SK-N-SH (cell line): Measurements from ENCODE around the gene RRBP1. TPM values are rescaled to one million over a fixed set of nuclear protein-coding genes. Genes with fewer than 3 reads are reported as not detected.

ENCODE experiments used
- CTCF ChIA-PET: fragments of 300-600, 350-600 bp; formaldehyde crosslinking; extraction: SDS; loops from one replicate; lab custom pipeline; 2021; lab: Yijun Ruan, JAX
- POLR2A ChIA-PET: fragments of 350-600 bp; sonication (Branson Sonifier 250); formaldehyde crosslinking; extraction: SDS; loops from one replicate; lab custom pipeline; 2020; ENCODE audit warnings: antibody characterized with exemption, inconsistent platforms; lab: Yijun Ruan, JAX
- DNase-seq: peaks from one replicate; pipeline ENCODE4 v3.0.0; 2012
- H2AFZ ChIP-seq: fragments of 200-600 bp; sonication (generic); 2 replicates; pipeline ENCODE4 v1.8.1; 2016; ENCODE audit warnings: antibody characterized with exemption, mild to moderate bottlenecking, low read depth
- H3F3A ChIP-seq: fragments of 200-600 bp; sonication (generic); replicated peaks from 2 replicates; pipeline ENCODE3; 2016; ENCODE audit warnings: antibody characterized with exemption, mild to moderate bottlenecking; ENCODE audit not compliant: insufficient read depth
- H3K27ac ChIP-seq, 2 experiments: fragments of 200-500 bp in 1 of 2; fragments of 200-600 bp in 1 of 2; sonication (Bioruptor generic) in 1 of 2; sonication (generic), shearing (Covaris generic) in 1 of 2; 2 replicates each; pipeline versions ENCODE4 v1.5.1 to v1.6.1; 2014 to 2016; ENCODE audit warnings: low read depth in 2 of 2, inconsistent platforms in 1 of 2, low read length in 1 of 2, mild to moderate bottlenecking in 1 of 2, mixed read lengths in 1 of 2
- H3K27me3 ChIP-seq: fragments of 200-600 bp; sonication (generic), shearing (Covaris generic); 2 replicates; pipeline ENCODE4 v1.6.1; 2016; ENCODE audit warnings: mixed run types; ENCODE audit not compliant: insufficient read depth
- H3K36me3 ChIP-seq, 2 experiments: fragments of 200-500 bp in 1 of 2; fragments of 200-600 bp in 1 of 2; sonication (Bioruptor generic) in 1 of 2; sonication (generic) in 1 of 2; replicated peaks in 1 of 2; 2 replicates each; pipeline versions ENCODE3 to v1.5.1; 2014 to 2016; ENCODE audit warnings: low read length in 1 of 2, mild to moderate bottlenecking in 1 of 2; ENCODE audit not compliant: insufficient read depth in 2 of 2, control insufficient read depth in 1 of 2
- H3K4me1 ChIP-seq, 2 experiments: fragments of 200-500 bp in 1 of 2; fragments of 200-600 bp in 1 of 2; sonication (Bioruptor generic) in 1 of 2; sonication (generic), shearing (Covaris generic) in 1 of 2; 2 replicates each; pipeline versions ENCODE4 v1.5.1 to v1.6.1; 2014 to 2016; ENCODE audit warnings: low read depth in 1 of 2, low read length in 1 of 2, mixed run types in 1 of 2; ENCODE audit not compliant: insufficient read depth in 2 of 2, control insufficient read depth in 1 of 2
- H3K4me2 ChIP-seq: fragments of 200-600 bp; sonication (generic), shearing (Covaris generic); 2 replicates; pipeline ENCODE4 v1.6.1; 2017; ENCODE audit warnings: mixed run types
- H3K4me3 ChIP-seq, 2 experiments: fragments of 200-500 bp in 1 of 2; fragments of 200-600 bp in 1 of 2; sonication (Bioruptor generic) in 1 of 2; sonication (generic), shearing (Covaris generic) in 1 of 2; 2 replicates each; pipeline versions ENCODE4 v1.5.1 to v1.8.1; 2014 to 2016; ENCODE audit warnings: low read depth in 2 of 2, inconsistent platforms in 1 of 2, low read length in 1 of 2, mild to moderate bottlenecking in 1 of 2, mixed read lengths in 1 of 2, moderate library complexity in 1 of 2
- H3K79me2 ChIP-seq: fragments of 200-600 bp; sonication (generic); 2 replicates; pipeline ENCODE4 v1.8.1; 2017; ENCODE audit warnings: mild to moderate bottlenecking; ENCODE audit not compliant: insufficient read depth
- H3K9ac ChIP-seq: fragments of 200-600 bp; sonication (generic); 2 replicates; pipeline ENCODE4 v1.6.1; 2017; ENCODE audit warnings: mixed run types
- H3K9me2 ChIP-seq: fragments of 200-600 bp; sonication (generic); 2 replicates; pipeline ENCODE4 v1.6.1; 2017; ENCODE audit warnings: mixed run types
- H3K9me3 ChIP-seq: fragments of 200-600 bp; sonication (generic); 2 replicates; pipeline ENCODE4 v1.6.1; 2017; ENCODE audit warnings: mixed run types, mild to moderate bottlenecking, moderate library complexity
- H4K20me1 ChIP-seq: fragments of 200-600 bp; sonication (generic); 2 replicates; pipeline ENCODE4 v1.6.1; 2017; ENCODE audit warnings: mild to moderate bottlenecking, mixed run types; ENCODE audit not compliant: insufficient read depth
- EZH2phosphoT487 ChIP-seq: fragments of 200-600 bp; sonication (generic); IDR thresholded peaks from 2 replicates; pipeline ENCODE4 v1.6.1; 2017; ENCODE audit warnings: low read depth, mixed run types, mild to moderate bottlenecking, antibody characterized with exemption, moderate library complexity, borderline replicate concordance
- FOSL2 ChIP-seq: IDR thresholded peaks from 2 replicates; pipeline ENCODE4 v1.4.0; 2012; ENCODE audit warnings: low read depth, mild to moderate bottlenecking, moderate library complexity, borderline replicate concordance
- FOXJ3 ChIP-seq: sonication (generic); formaldehyde crosslinking; IDR thresholded peaks from 2 replicates; pipeline ENCODE4 v1.5.1; 2020; ENCODE audit warnings: mild to moderate bottlenecking, missing genetic modification reagents
- GABPA ChIP-seq: IDR thresholded peaks from 2 replicates; pipeline ENCODE4 v1.4.0; 2012; ENCODE audit warnings: low read depth, mild to moderate bottlenecking
- MAX ChIP-seq: IDR thresholded peaks from 2 replicates; pipeline ENCODE4 v1.4.0; 2012; ENCODE audit warnings: low read depth
- MXI1 ChIP-seq: IDR thresholded peaks from 2 replicates; pipeline ENCODE4 v1.6.1; 2012; ENCODE audit warnings: mild to moderate bottlenecking, low read depth, low read length, improper control_type of control experiment
- NFIC ChIP-seq: IDR thresholded peaks from 2 replicates; pipeline ENCODE4 v1.4.0; 2012; ENCODE audit warnings: borderline replicate concordance
- NRF1 ChIP-seq: IDR thresholded peaks from 2 replicates; pipeline ENCODE4 v1.6.1; 2012; ENCODE audit warnings: low read depth, mild to moderate bottlenecking, low read length
- POLR2AphosphoS5 ChIP-seq: IDR thresholded peaks from 2 replicates; pipeline ENCODE4 v1.6.1; 2012; ENCODE audit warnings: low read depth, low read length
- RCOR1 ChIP-seq: fragments of 150-350 bp; IDR thresholded peaks from 2 replicates; pipeline ENCODE4 v1.6.1; 2017; ENCODE audit warnings: antibody characterized with exemption, low read length
- SIN3A ChIP-seq: IDR thresholded peaks from 2 replicates; pipeline ENCODE4 v1.6.1; 2012; ENCODE audit warnings: low read depth, mild to moderate bottlenecking, low read length, moderate library complexity, borderline replicate concordance
- TAF1 ChIP-seq: IDR thresholded peaks from 2 replicates; pipeline ENCODE4 v1.6.1; 2012; ENCODE audit warnings: low read depth, mild to moderate bottlenecking, low read length, moderate library complexity, borderline replicate concordance
- TCF12 ChIP-seq: IDR thresholded peaks from 2 replicates; pipeline ENCODE4 v1.4.0; 2012
- TEAD4 ChIP-seq: IDR thresholded peaks from 2 replicates; pipeline ENCODE4 v1.4.0; 2012; ENCODE audit warnings: mild to moderate bottlenecking, borderline replicate concordance; ENCODE audit not compliant: insufficient read depth
- YY1 ChIP-seq: IDR thresholded peaks from 2 replicates; pipeline ENCODE4 v1.4.0; 2012; ENCODE audit warnings: low read depth, mild to moderate bottlenecking
- WGBS: methylation state at CpG from one replicate; pipeline ENCODE4 v1.1.6; 2017; ENCODE audit warnings: low lambda C conversion rate; 5-methylcytosine and 5-hydroxymethylcytosine counted together
- polyA plus RNA-seq, 3 experiments: library from polyadenylated mRNA; depleted of rRNA; stranded (reverse); fragments of >200 nt; gene quantifications; 2 replicates each; pipeline ENCODE4 v1.2.3, GENCODE V29; 2012
- TF ChIP-seq, protein P1 (sequence below): fragments of 150-350 bp; IDR thresholded peaks from 2 replicates; pipeline ENCODE4 v1.6.1; 2017; ENCODE audit warnings: antibody characterized with exemption, low read length, low read depth, borderline replicate concordance
- TF ChIP-seq, protein P2 (sequence below): IDR thresholded peaks from 2 replicates; pipeline ENCODE4 v1.4.0; 2012; ENCODE audit warnings: low read depth, borderline replicate concordance
- TF ChIP-seq, protein P3 (sequence below): fragments of 200-600 bp; sonication (generic); IDR thresholded peaks from 2 replicates; pipeline ENCODE4 v1.6.1; 2017; ENCODE audit warnings: antibody characterized with exemption, mild to moderate bottlenecking, moderate library complexity
- TF ChIP-seq, protein P4 (sequence below): IDR thresholded peaks from 2 replicates; pipeline ENCODE4; 2012

Gene RRBP1
- polyA plus RNA-seq, 1 of the 3 experiments (the other 2 are of a cell fraction): 50.2 TPM

DNA sequence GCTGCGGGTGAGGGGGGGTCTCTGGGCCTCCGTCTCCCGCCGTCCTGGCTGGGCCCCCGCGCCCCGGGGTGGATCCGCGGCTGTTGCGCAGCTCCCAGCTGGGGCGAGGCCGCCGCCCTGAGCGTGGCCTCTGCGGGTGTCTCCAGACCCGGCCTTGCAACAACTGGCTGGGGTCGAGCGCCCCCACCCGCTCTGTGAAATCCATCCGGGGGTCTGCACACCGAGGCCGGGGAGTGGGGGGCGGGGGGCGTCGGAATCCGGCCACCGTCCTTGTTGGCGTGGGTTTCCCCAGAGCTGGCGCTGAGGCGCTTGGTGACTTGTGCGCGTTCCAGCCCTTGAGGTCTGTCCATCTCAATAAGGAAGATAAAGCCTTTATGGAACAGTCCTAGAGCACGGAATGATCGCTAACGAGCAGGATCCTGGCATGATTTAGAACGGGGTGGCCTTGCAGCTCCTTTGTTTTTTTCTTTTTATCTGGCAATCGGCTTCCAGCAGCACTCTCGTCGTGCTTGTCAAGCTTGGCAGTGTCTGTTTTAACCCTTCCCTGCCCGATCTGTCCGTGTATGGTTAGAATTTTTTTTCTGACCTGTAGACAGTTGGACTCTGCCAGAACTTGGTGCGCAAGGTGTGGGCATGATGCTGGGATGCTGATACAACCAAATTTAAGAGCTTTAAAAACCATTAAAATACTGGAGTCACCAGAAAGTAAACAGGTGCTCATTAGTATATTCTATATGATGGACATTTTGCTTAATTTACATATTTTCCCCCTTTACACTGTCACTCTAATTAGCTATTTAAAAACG is 111.5 kb downstream of the RRBP1 start (continued):
- TF ChIP-seq, protein P1, sequence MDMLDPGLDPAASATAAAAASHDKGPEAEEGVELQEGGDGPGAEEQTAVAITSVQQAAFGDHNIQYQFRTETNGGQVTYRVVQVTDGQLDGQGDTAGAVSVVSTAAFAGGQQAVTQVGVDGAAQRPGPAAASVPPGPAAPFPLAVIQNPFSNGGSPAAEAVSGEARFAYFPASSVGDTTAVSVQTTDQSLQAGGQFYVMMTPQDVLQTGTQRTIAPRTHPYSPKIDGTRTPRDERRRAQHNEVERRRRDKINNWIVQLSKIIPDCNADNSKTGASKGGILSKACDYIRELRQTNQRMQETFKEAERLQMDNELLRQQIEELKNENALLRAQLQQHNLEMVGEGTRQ: no peak
- TF ChIP-seq MAX: peak; percentile 27
- peak; percentile 10; the same call in 1 of the 2 replicates for TF ChIP-seq GABPA
- TF ChIP-seq TAF1: no peak
- TF ChIP-seq, protein P2, sequence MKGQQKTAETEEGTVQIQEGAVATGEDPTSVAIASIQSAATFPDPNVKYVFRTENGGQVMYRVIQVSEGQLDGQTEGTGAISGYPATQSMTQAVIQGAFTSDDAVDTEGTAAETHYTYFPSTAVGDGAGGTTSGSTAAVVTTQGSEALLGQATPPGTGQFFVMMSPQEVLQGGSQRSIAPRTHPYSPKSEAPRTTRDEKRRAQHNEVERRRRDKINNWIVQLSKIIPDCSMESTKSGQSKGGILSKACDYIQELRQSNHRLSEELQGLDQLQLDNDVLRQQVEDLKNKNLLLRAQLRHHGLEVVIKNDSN: no peak
- no peak for TF ChIP-seq TCF12
- no peak for TF ChIP-seq FOXJ3 (CRISPR knock-in tag)
- TF ChIP-seq EZH2phosphoT487: no peak
- TF ChIP-seq FOSL2: no peak

DNA sequence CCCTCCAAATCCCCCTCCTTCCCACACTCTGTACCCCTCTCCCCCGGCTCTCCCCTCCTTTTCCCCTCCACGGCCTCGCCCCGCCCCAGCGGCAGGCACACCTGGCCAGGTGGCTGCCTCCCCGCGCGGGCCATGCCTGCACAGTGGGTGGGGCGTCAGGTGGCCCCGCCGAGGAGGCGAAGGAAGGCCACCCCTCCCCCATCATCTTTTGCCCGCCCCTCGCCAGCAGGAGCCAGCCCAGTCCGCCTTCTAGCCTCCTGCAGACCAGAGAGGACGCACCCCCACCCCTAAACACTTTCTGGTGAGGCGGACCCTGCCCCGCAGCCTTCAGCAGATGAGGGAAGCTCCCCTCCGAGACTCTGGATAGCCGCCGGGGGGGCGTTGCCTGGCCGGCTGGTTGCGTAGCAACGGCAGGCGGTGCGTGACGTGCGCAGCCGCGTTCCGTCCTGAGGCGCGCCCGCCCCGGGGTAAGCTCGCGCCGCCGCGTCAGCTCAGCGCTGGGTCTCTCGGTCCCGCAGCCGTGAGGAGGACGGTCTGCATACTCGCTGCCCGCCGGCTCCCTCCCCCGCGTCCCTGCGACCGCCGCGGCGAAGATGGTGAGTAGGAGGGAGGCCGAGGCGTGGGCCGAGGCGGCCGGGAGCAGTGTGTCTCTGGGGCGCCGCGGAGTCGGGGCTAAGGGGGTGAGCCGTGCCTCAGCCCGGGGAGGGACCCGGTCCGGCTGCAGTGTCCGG is 112.3 kb downstream of the RRBP1 start, which contains the start of gene DSTN:
TSS of gene DSTN (plus strand) at position 460 of the 731 bp plus-strand sequence. CDS start at position 594, 134 bp downstream.
- no peaks in the 10 kb centered on the region for H3K27me3 ChIP-seq
- H3K9me3 ChIP-seq: no peaks in the 10 kb centered on the region
- POLR2A ChIA-PET: interaction anchor here (1.0 to 1.5 kb wide), 2 partner anchors 20 to 66 kb away, joined by 4 to 8 read pairs; no protein-coding TSS in a partner anchor
- peak within 1 kb of the TSS; percentile 95 for H3K9ac ChIP-seq
- WGBS: 1% methylated on average over 11 of the region's 70 CpGs
- peak within 1 kb of the TSS; percentile 92 to 97 for H3K4me3 ChIP-seq
- H3F3A ChIP-seq: peaks cover 22% of the 10 kb centered on the region
- CTCF ChIA-PET: interaction anchor here (0.7 to 3.3 kb wide), 12 partner anchors 12 to 130 kb away, joined by 3 to 16 read pairs (median 3); partner anchors contain the start of gene BANF2
- no peak within 1 kb of the TSS for H2AFZ ChIP-seq
- peaks cover 46% of the 10 kb centered on the region for H4K20me1 ChIP-seq
- H3K36me3 ChIP-seq: peaks cover 3 to 5% of the 10 kb centered on the region in 2 experiments
- DNase-seq: peak; percentile 94
- H3K79me2 ChIP-seq: peaks cover 53% of the 10 kb centered on the region
- no peaks in the 10 kb centered on the region for H3K9me2 ChIP-seq
- H3K27ac ChIP-seq: peak within 1 kb of the TSS; percentile 93 to 99
- H3K4me2 ChIP-seq: peak within 1 kb of the TSS; percentile 84
- TF ChIP-seq POLR2AphosphoS5 (peak; percentile 60), TEAD4 (no peak), MXI1 (peak; percentile 70), NRF1 (peak; percentile 81), YY1 (no peak), RCOR1 (no peak), SIN3A (peak; percentile 71; the same call in 1 of the 2 replicates), TAF1 (no peak), NFIC (no peak; the same call in 1 of the 2 replicates)
- TF ChIP-seq, protein P3, sequence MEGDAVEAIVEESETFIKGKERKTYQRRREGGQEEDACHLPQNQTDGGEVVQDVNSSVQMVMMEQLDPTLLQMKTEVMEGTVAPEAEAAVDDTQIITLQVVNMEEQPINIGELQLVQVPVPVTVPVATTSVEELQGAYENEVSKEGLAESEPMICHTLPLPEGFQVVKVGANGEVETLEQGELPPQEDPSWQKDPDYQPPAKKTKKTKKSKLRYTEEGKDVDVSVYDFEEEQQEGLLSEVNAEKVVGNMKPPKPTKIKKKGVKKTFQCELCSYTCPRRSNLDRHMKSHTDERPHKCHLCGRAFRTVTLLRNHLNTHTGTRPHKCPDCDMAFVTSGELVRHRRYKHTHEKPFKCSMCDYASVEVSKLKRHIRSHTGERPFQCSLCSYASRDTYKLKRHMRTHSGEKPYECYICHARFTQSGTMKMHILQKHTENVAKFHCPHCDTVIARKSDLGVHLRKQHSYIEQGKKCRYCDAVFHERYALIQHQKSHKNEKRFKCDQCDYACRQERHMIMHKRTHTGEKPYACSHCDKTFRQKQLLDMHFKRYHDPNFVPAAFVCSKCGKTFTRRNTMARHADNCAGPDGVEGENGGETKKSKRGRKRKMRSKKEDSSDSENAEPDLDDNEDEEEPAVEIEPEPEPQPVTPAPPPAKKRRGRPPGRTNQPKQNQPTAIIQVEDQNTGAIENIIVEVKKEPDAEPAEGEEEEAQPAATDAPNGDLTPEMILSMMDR: no peak
- TF ChIP-seq, protein P4, sequence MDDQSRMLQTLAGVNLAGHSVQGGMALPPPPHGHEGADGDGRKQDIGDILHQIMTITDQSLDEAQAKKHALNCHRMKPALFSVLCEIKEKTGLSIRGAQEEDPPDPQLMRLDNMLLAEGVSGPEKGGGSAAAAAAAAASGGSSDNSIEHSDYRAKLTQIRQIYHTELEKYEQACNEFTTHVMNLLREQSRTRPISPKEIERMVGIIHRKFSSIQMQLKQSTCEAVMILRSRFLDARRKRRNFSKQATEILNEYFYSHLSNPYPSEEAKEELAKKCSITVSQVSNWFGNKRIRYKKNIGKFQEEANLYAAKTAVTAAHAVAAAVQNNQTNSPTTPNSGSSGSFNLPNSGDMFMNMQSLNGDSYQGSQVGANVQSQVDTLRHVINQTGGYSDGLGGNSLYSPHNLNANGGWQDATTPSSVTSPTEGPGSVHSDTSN: 0 out of 2 replicates have a peak, but pooled peaks have one; percentile 23
- TF ChIP-seq, protein P1: no peak
- TF ChIP-seq, protein P2: no peak
- H3K4me1 ChIP-seq: peaks cover 3 to 10% of the 10 kb centered on the region in 2 experiments; a peak in 3 of 4 replicates
